ENCODE results near the gene LRP1B.

- no peak for TF ChIP-seq POLR2A (IDR thresholded peaks at IDR 0.05)
- TF ChIP-seq CTCF (IDR thresholded peaks at IDR 0.05) = no peak
- no peak for TF ChIP-seq POLR2AphosphoS5 (IDR thresholded peaks at IDR 0.05; ENCODE audit: insufficient read depth in 1 of 2, low read depth in 1 of 2)
These were observed 596.0 kb downstream of the LRP1B start for GRCh38 chr2:141534666-141535362.

Data from vagina (tissue), 2 donors.